Bronchial epithelial cell (primary cell): ENCODE results near the gene MYL4. TPM values are rescaled to one million over a fixed set of nuclear protein-coding genes. Genes with fewer than 3 reads are reported as not detected.

Experiments
- DNase-seq: peaks from one replicate; pipeline ENCODE4 v3.0.0-alpha.2; 2010; ENCODE audit warnings: low read depth
- FAIRE-seq: peaks from 2 replicates; lab custom pipeline; 2011; peaks lifted over from hg19 to GRCh38; lab: Jason Lieb, UNC
- H3K27me3 ChIP-seq: 2 replicates; pipeline ENCODE4 v1.5.1; 2011; ENCODE audit warnings: low read length; ENCODE audit not compliant: control insufficient read depth, insufficient read depth
- H3K36me3 ChIP-seq: 2 replicates; pipeline ENCODE4 v1.5.1; 2011; ENCODE audit warnings: low read length; ENCODE audit not compliant: control insufficient read depth, insufficient read depth
- H3K4me3 ChIP-seq: 2 replicates; pipeline ENCODE4 v1.5.1; 2011; ENCODE audit warnings: mild to moderate bottlenecking, low read depth, low read length, control low read depth
- CTCF ChIP-seq: IDR thresholded peaks from 2 replicates; pipeline ENCODE4 v1.5.1; 2011; ENCODE audit warnings: mild to moderate bottlenecking, moderate library complexity, low read length, control low read depth, inconsistent platforms; ENCODE audit not compliant: insufficient read depth, severe bottlenecking
- total RNA-seq: library from RNA; depleted of rRNA; stranded (reverse); fragments of >200 nt; gene quantifications from 2 replicates; pipeline ENCODE4 v1.2.1, GENCODE V29; 2014

Gene MYL4
- total RNA-seq, 1 donor from 2014 or later, result not detected

DNA sequence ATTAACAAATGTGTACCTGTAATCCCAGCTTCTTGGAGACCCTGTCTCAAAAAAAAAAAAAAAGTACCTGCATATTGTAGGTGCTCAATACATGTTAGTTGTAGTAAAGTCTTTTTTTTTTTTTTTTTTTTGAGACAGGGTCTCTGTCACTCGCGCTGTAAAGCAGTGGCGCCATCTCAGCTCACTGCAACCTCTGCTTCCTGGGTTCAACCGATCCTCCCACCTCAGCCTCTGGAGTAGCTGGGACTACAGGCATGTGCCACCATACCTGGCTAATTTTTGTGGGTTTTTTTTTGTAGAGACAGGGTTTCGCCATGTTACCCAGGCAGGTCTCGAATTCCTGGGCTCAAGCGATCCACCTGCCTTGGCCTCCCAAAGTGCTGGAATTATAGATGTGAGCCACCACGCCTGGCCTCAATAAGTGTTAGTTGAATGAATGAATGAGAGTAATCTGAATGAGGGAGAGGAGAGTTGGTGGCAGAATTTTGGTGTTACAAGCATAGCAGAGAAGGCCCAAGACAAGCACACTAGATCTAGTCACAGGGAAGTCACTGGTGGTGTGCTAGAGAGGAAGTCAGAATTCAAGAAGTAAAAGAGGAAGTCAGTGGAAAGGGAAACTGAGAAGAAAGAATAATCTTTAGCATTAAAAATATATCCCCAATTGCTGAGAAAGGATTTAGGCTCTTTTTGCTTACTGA is 9.4 kb upstream of the MYL4 start:
- TF ChIP-seq CTCF, result no peak

DNA sequence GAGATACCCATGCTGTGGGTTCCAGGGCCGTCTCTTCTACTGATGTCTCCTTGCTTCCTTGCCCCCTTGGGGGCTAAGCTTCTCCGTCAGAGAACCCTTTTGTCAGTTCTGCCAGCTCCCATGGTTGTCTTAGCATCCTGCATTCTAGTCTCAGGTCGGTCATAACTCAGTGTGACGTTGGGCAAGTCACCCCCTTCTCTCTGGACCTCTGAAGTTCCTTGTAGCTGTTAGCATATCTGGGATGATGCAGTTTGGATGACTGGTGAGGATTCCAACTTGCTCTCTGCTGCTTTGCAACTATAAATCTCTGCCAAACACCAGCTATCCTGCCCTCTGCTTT is 8.9 kb upstream of the MYL4 start:
- no peak for DNase-seq
- Histone ChIP-seq H3K36me3 (no peaks in the 10 kb centered on the region), H3K27me3 (no peaks in the 10 kb centered on the region), H3K4me3 (no peak overlapping the region)
- no peak for TF ChIP-seq CTCF
- no peak for FAIRE-seq

More for the DNA sequence above, 9.4 kb upstream of the MYL4 start:
- Histone ChIP-seq H3K27me3 (no peaks in the 10 kb centered on the region), H3K36me3 (no peaks in the 10 kb centered on the region), H3K4me3 (no peak overlapping the region)
- DNase-seq (no peak), FAIRE-seq (no peak)

- H3K4me3 ChIP-seq, result no peak overlapping the region
- no peaks in the 10 kb centered on the region for H3K27me3 ChIP-seq
- TF ChIP-seq CTCF, result no peak
- no peak for DNase-seq
- no peaks in the 10 kb centered on the region for H3K36me3 ChIP-seq
- no peak for FAIRE-seq
Observed at GRCh38 chr17:47201166-47201565, 8.0 kb upstream of the MYL4 start.

GRCh38 chr17:47203984-47204721 is 5.0 kb upstream of the MYL4 start:
- Histone ChIP-seq H3K27me3 (no peaks in the 10 kb centered on the region), H3K36me3 (no peaks in the 10 kb centered on the region), H3K4me3 (no peak overlapping the region)
- peak; percentile 15 for DNase-seq
- no peak for TF ChIP-seq CTCF
- FAIRE-seq, result no peak

DNA sequence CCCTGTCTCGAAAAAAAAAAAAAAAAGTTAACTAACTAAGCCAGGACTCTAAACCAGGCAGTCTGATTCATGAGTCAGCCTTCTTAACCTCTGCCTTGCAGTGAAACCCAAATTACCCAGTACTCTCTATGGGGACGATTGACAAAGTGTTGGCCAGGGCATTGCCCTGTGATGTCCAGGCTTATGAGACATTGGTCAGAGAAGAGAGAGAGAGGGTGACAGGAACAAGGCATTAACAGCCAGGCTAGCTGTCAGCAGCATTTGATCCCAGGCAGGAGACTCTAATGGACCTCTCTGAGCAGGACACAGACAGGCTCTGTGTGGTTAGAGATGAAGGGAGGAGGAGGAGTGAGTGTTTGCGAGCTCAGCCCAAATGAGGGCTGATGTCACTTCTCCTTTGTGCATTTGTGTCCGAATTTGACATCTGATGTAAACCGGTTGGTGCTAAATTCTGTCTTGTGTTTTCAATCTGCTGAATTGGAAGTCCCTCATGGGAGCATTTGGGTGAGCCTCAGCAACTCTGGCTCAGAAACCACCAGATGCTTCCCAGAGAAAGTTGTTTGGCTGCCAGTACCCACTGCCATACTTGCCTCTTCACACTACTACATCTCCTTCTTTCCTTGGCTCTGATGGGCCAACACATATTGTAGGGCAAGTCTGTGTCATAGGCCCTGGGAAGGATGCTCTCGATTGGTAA is 4.3 kb upstream of the MYL4 start:
- FAIRE-seq (no peak), DNase-seq (peak; percentile 26)
- TF ChIP-seq CTCF, result no peak
- Histone ChIP-seq H3K27me3 (no peaks in the 10 kb centered on the region), H3K36me3 (no peaks in the 10 kb centered on the region), H3K4me3 (no peak overlapping the region)
